Osteocyte (in vitro differentiated cells): ENCODE data around the gene HORMAD1. TPM values are rescaled to one million over a fixed set of nuclear protein-coding genes. Genes with fewer than 3 reads are reported as not detected.
"Not testable (repeated sequence)": the region's sequence is repeated elsewhere in the genome, so short reads cannot be mapped to it uniquely, and the experiment has no call there.

Experiments
- DNase-seq: peaks from one replicate; pipeline ENCODE4 v3.0.0; 2021; ENCODE audit warnings: mixed read lengths; ENCODE audit not compliant: unreplicated experiment; ENCODE audit errors: extremely low spot score
- H3K27ac Mint-ChIP-seq: one replicate; pipeline ENCODE4 v1.8.0; 2021; ENCODE audit warnings: mild to moderate bottlenecking, mixed read lengths; ENCODE audit not compliant: unreplicated experiment
- H3K27me3 Mint-ChIP-seq: one replicate; pipeline ENCODE4 v1.8.0; 2021; ENCODE audit warnings: mixed read lengths; ENCODE audit not compliant: unreplicated experiment
- H3K36me3 Mint-ChIP-seq: one replicate; pipeline ENCODE4 v1.8.0; 2021; ENCODE audit warnings: mixed read lengths; ENCODE audit not compliant: unreplicated experiment
- H3K4me1 Mint-ChIP-seq: one replicate; pipeline ENCODE4 v1.8.0; 2021; ENCODE audit warnings: mixed read lengths; ENCODE audit not compliant: unreplicated experiment
- H3K4me3 Mint-ChIP-seq: one replicate; pipeline ENCODE4 v1.8.0; 2021; ENCODE audit warnings: mild to moderate bottlenecking, moderate library complexity, mixed read lengths; ENCODE audit not compliant: unreplicated experiment
- H3K9me3 Mint-ChIP-seq: one replicate; pipeline ENCODE4 v1.8.0; 2021; ENCODE audit warnings: mixed read lengths; ENCODE audit not compliant: unreplicated experiment
- total RNA-seq: library from RNA; stranded (reverse); gene quantifications from 2 replicates; pipeline ENCODE4 v1.2.1, GENCODE V29; 2021
- TF ChIP-seq, protein P1 (sequence below): fragments of 200-600 bp; sonication (generic); IDR thresholded peaks from 2 replicates; pipeline ENCODE4 v1.5.0; 2021; ENCODE audit warnings: antibody characterized with exemption, mild to moderate bottlenecking, moderate library complexity

Gene HORMAD1
- total RNA-seq, 1 donor from 2014 or later, result not detected

DNA sequence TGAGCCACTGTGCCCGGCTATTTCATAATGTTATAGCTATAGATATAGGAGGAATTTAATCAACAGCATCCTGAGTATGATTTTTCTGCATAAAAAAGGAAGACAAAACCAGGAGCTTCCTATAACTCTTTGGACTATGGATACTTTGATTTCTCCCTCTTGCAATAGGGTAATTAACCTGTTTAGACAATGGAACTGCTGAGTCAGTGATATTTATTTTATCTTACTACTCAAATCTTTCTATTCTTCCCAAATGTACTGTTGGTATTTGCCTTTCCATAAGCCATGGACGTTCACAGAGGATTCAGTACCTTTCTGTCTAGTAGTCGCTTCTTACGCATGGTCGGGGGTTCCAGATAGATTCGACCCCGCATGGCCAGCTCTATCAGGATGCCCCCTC, 57.4 kb downstream of the HORMAD1 start:
- no peak for DNase-seq
- H3K4me3 Mint-ChIP-seq, result no peak overlapping the region
- peaks cover 29% of the 10 kb centered on the region for H3K36me3 Mint-ChIP-seq
- no peaks in the 10 kb centered on the region for H3K9me3 Mint-ChIP-seq
- no peak overlapping the region for H3K27ac Mint-ChIP-seq
- TF ChIP-seq, protein P1, sequence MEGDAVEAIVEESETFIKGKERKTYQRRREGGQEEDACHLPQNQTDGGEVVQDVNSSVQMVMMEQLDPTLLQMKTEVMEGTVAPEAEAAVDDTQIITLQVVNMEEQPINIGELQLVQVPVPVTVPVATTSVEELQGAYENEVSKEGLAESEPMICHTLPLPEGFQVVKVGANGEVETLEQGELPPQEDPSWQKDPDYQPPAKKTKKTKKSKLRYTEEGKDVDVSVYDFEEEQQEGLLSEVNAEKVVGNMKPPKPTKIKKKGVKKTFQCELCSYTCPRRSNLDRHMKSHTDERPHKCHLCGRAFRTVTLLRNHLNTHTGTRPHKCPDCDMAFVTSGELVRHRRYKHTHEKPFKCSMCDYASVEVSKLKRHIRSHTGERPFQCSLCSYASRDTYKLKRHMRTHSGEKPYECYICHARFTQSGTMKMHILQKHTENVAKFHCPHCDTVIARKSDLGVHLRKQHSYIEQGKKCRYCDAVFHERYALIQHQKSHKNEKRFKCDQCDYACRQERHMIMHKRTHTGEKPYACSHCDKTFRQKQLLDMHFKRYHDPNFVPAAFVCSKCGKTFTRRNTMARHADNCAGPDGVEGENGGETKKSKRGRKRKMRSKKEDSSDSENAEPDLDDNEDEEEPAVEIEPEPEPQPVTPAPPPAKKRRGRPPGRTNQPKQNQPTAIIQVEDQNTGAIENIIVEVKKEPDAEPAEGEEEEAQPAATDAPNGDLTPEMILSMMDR, result no peak
- peaks cover 10% of the 10 kb centered on the region for H3K4me1 Mint-ChIP-seq
- H3K27me3 Mint-ChIP-seq, result no peaks in the 10 kb centered on the region

DNA sequence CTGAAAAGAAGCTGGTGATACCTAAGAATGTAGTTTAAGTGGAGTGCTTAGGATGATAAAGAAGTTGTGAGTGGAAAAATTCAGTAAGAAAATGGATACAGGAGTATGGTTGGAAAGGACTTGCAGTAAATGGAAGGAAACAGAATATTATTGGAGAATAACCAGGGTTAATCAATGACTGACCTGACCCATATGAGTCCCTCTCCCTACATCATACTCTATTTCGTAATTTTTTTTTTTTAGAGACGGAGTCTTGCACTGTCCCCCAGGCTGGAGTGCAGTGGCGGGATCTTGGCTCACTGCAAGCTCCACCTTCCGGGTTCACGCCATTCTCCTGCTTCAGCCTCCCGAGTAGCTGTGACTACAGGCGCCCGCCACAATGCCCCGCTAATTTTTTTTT, 57.9 kb downstream of the HORMAD1 start:
- peaks cover 32% of the 10 kb centered on the region for H3K36me3 Mint-ChIP-seq
- TF ChIP-seq, protein P1, result no peak
- H3K9me3 Mint-ChIP-seq, result no peaks in the 10 kb centered on the region

DNA sequence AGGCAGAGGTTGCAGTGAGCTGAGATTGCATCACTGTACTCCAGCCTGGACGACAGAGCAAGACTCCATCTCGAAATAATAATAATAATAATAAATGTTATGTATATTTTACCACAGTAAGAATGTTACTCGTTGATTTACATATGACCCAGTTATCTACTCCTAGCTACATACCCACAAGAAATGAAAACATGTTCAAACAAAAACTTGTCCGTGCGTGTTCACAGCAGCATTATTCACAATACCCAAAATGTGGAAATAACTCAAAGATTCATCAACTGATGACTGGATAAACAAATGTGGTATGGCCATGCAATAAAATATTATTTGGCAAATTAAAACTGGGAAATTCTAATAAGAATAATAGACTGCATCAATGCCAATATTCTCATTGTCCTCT, 59.5 kb downstream of the HORMAD1 start:
- H3K27me3 Mint-ChIP-seq, result no peaks in the 10 kb centered on the region
- no peak for DNase-seq
- no peak overlapping the region for H3K4me3 Mint-ChIP-seq
- no peaks in the 10 kb centered on the region for H3K4me1 Mint-ChIP-seq
- TF ChIP-seq, protein P1, result no peak
- no peak overlapping the region for H3K27ac Mint-ChIP-seq
- H3K36me3 Mint-ChIP-seq, result peaks cover 33% of the 10 kb centered on the region
- H3K9me3 Mint-ChIP-seq, result no peaks in the 10 kb centered on the region

More for the DNA sequence above, 57.9 kb downstream of the HORMAD1 start:
- Mint-ChIP-seq H3K4me1 (peaks cover 5% of the 10 kb centered on the region), H3K4me3 (no peak overlapping the region), H3K27me3 (no peaks in the 10 kb centered on the region), H3K27ac (no peak overlapping the region)
- DNase-seq, result no peak

DNA sequence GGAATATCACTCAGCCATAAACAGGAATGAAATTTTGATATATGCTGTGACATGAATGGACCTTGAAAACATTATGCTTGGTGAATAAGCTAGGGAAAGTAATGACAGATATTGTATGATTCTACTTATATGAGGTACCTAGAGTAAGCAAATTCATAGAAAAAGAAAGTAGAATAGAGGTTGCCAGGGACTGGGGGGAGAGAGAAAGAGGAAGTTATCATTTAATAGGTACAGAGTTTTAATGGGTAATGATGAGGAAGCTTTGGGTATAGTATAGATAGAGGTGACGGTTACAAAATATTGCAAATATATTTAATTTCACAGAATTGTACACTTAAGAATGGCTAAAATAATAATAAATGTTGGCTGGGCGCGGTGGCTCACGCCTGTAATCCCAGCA, 60.1 kb downstream of the HORMAD1 start:
- Mint-ChIP-seq H3K4me1 (no peaks in the 10 kb centered on the region), H3K9me3 (no peaks in the 10 kb centered on the region), H3K27ac (no peak overlapping the region), H3K36me3 (peaks cover 35% of the 10 kb centered on the region), H3K4me3 (no peak overlapping the region), H3K27me3 (no peaks in the 10 kb centered on the region)
- DNase-seq, result no peak
- TF ChIP-seq, protein P1, result no peak

DNA sequence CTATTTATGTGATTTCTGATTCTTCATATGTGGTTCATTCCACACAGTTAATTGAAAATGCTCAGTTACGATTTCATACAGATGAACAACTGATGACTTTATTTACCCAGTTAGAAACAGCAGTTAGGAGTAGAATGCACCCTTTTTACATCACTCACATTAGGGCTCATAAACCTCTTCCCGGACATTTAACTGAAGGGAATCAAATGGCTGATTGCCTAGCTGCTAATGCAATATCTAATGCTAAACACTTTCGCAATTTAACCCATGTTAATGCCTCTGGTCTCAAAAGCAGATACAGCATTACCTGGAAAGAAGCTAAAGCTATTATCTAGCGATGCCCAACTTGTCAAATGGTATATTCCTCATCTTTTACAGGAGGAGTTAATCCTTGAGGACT, 63.6 kb downstream of the HORMAD1 start:
- not testable (repeated sequence) for H3K4me1 Mint-ChIP-seq, H3K9me3 Mint-ChIP-seq, H3K4me3 Mint-ChIP-seq, H3K27me3 Mint-ChIP-seq, DNase-seq, H3K27ac Mint-ChIP-seq
- H3K36me3 Mint-ChIP-seq, result peaks cover 33% of the 10 kb centered on the region

DNA sequence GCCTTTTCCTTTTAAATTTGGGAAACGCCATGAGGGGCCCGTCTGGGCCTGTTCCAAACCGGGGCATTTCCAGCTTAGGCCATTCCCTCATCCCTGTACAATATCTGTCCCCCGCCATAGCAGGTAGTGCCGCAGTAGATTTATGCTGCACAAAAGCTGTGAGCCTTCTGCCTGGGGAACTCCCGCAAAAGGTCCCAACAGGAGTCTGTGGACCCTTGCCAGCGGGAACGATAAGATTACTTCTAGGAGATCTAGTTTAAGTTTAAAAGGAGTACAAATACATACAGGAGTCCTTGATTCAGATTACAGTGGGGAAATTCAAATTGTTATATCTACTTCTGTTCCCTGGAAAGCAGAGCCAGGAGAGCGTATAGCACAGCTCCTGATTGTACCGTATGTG, 66.1 kb downstream of the HORMAD1 start:
- not testable (repeated sequence) for DNase-seq, H3K4me1 Mint-ChIP-seq, H3K4me3 Mint-ChIP-seq, H3K27ac Mint-ChIP-seq, H3K27me3 Mint-ChIP-seq, H3K9me3 Mint-ChIP-seq
- H3K36me3 Mint-ChIP-seq, result peaks cover 22% of the 10 kb centered on the region
